ENCODE results near the gene CNOT6.

GRCh38 chr5:180603076-180603594 lies 109.0 kb downstream of the CNOT6 start:
- TF ChIP-seq EZH2 (IDR thresholded peaks at IDR 0.05; ENCODE audit: low read length, missing control alignments) = no peak
- TF ChIP-seq CTCF (conservative IDR thresholded peaks at IDR 0.05 in 1 of 2, IDR thresholded peaks at IDR 0.05 in 1 of 2; ENCODE audit: low read depth in 1 of 2, low read length in 2 of 2) = no peak

Data from fibroblast of lung (primary cell).